Measurements from ENCODE around the gene SOWAHC.
"Not testable (repeated sequence)": the region's sequence is repeated elsewhere in the genome, so short reads cannot be mapped to it uniquely, and the experiment has no call there.

Gene SOWAHC

DNA sequence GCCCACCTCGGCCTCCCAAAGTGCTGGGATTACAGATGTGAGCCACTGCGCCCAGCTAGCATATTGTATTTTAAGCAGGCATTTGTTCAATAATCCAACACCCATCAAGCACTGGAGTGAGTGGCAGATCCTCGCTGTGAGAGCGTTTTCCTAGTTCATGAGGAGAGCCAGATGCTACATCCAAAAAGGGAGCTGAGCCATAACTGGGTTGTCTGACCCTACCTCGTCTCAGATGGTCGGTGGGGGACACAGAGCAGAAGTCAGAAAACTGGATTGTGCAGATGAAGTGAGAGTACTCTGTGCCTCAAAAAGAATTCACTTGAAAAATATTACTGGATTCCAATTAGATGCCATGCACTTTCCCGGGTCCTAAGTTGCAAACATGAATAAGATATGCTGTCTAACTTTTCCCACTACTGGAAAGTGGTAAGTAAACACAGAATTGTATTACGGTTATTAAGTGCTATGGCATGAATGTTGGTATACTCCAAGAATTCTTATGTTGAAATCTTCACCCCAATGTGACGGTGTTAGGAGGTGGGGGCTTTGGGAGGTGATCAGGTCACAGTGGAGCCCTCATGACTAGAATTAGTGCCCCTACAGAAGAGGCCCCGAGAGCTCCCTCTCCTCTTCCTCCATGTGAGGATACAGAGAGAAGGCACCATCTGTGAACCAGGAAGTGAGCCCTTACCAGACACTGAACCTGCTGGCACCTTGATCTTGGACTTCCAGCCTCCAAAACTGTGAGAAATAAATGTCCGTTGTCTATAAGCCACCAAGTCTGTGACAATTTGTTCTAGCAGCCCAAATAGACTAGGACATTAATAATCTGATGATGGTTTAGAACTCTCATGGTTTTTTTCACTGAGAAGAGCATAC, 21.5 kb downstream of the SOWAHC start:
- Histone ChIP-seq H3K36me3 (ENCODE audit: insufficient read depth, low read length) (no peaks in the 10 kb centered on the region), H3K9me3 (ENCODE audit: low read depth, low read length) (no peaks in the 10 kb centered on the region), H3K9ac (ENCODE audit: insufficient read length) (no peak overlapping the region), H3K4me3 (no peak overlapping the region), H3K27ac (no peak overlapping the region)
- DNase-seq (ENCODE audit: low read depth, low spot score) = no peak
- TF ChIP-seq EZH2 (IDR thresholded peaks at IDR 0.05) = no peak

DNA sequence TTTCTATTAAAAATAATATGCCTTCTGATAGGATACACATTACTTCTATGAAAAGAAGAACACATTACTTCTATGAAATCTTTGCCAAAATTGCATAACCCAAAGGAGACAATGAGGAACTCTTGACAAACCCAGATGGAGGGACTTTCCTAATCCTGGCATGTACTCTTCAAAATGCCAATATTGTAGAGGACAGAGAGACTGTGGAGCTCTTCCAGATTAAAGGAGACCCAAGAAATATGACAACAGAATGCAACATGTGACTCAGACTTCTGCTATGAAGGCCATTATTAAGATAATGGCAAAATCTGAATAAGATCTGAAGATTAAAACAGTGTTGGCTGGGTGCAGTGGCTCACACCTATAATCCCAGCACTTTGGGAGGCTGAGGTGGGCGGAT, 22.2 kb downstream of the SOWAHC start:
- Histone ChIP-seq H3K36me3 (ENCODE audit: insufficient read depth, low read length) (no peaks in the 10 kb centered on the region), H3K9me3 (ENCODE audit: low read depth, low read length) (no peaks in the 10 kb centered on the region), H3K9ac (ENCODE audit: insufficient read length) (no peak overlapping the region), H3K4me3 (no peak overlapping the region), H3K27ac (no peak overlapping the region)
- no peak for DNase-seq (ENCODE audit: low read depth, low spot score)
- no peak for TF ChIP-seq EZH2 (IDR thresholded peaks at IDR 0.05)

DNA sequence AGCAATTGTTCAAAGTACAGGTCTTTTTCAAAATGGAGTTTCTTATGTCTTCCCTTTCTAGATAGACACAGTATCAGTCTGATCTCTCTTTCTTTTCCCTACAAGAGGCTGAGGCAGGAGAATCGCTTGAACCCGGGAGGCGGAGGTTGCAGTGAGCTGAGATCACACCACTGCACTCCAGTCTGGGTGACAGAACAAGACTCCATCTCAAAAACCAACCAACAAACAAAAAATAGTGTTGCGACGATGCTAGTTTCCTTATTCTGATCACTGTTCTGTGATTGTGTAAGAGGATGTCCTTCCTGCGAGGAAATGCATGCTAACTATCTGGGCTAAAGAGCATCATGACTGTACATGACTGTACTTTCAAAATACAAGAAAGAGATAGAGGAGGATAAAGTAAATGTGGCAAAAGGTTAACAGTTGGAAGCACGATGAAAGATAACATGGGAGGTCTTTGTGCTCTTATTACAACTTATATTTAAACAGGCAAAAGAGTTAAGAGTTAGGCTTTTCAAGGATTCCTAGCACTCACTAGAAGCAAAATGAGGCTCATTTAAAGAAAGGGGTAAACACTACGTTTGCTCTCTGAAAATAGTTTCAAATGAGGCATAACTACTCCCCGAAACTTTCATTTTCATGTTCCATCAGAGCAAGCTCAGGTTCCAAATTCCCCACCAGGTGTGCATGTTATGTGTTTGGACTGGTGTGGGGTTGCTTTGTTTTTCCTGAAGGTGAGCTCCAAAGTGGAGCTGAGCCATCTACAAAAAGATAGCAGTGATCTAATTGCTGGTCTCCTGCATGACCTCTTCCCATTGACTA, 23.8 kb downstream of the SOWAHC start:
- Histone ChIP-seq H3K9ac (ENCODE audit: insufficient read length) (no peak overlapping the region), H3K36me3 (ENCODE audit: insufficient read depth, low read length) (no peaks in the 10 kb centered on the region), H3K4me3 (no peak overlapping the region), H3K27ac (no peak overlapping the region), H3K9me3 (ENCODE audit: low read depth, low read length) (no peaks in the 10 kb centered on the region)
- TF ChIP-seq EZH2 (IDR thresholded peaks at IDR 0.05) (no peak), POLR2AphosphoS5 (IDR thresholded peaks at IDR 0.05; ENCODE audit: borderline replicate concordance, low read depth, low read length) (no peak), FOXP2 (optimal IDR thresholded peaks at IDR 0.05; ENCODE audit: control extremely low read depth, extremely low read length, insufficient read depth) (no peak)
- no peak for DNase-seq (ENCODE audit: low read depth, low spot score)

DNA sequence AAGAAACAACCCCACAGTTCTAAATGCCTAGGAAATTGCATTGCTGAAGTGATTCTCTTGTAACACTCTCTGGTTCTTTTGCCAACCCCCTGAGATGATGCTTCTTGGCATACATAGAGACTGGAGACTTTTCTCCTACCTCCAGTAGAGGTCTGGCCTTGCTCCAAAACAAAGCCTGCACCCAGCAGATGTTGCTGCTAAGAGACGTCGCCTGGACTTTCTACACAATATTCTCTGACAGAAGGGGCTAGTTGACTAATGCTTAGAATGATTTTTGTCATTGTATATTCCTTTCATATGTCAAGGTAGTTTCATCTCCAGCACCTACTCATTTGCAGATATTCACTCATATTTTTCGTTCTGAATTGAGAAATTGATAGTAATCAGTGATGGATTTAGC, 24.6 kb downstream of the SOWAHC start:
- no peak for DNase-seq (ENCODE audit: low read depth, low spot score)
- no peak overlapping the region for H3K4me3 ChIP-seq
- H3K27ac ChIP-seq = no peak overlapping the region
- H3K9me3 ChIP-seq (ENCODE audit: low read depth, low read length) = no peaks in the 10 kb centered on the region
- TF ChIP-seq EZH2 (IDR thresholded peaks at IDR 0.05) (no peak), FOXP2 (optimal IDR thresholded peaks at IDR 0.05; ENCODE audit: control extremely low read depth, extremely low read length, insufficient read depth) (no peak), POLR2AphosphoS5 (IDR thresholded peaks at IDR 0.05; ENCODE audit: borderline replicate concordance, low read depth, low read length) (no peak)
- no peak overlapping the region for H3K9ac ChIP-seq (ENCODE audit: insufficient read length)
- no peaks in the 10 kb centered on the region for H3K36me3 ChIP-seq (ENCODE audit: insufficient read depth, low read length)

DNA sequence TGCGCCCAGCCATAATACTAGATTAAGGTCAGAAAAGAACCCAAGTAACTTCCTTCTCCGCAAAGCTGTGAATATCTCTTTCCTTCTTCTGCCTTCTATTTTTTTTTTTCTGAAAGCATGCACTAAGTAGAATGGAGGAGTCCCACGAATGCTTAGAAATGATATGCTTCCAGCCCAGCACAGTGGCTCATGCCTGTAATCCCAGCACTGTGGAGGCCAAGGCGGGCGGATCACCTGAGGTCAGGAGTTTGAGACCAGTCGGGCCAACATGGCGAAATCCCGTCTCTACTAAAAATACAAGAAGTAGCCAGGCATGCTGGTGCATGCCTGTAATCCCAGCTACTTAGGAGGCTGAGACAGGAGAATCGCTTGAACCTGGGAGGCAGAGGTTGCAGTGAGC, 25.8 kb downstream of the SOWAHC start:
- DNase-seq (ENCODE audit: low read depth, low spot score); H3K9ac ChIP-seq (ENCODE audit: insufficient read length); H3K27ac ChIP-seq; H3K4me3 ChIP-seq; H3K9me3 ChIP-seq (ENCODE audit: low read depth, low read length); H3K36me3 ChIP-seq (ENCODE audit: insufficient read depth, low read length): not testable (repeated sequence)

DNA sequence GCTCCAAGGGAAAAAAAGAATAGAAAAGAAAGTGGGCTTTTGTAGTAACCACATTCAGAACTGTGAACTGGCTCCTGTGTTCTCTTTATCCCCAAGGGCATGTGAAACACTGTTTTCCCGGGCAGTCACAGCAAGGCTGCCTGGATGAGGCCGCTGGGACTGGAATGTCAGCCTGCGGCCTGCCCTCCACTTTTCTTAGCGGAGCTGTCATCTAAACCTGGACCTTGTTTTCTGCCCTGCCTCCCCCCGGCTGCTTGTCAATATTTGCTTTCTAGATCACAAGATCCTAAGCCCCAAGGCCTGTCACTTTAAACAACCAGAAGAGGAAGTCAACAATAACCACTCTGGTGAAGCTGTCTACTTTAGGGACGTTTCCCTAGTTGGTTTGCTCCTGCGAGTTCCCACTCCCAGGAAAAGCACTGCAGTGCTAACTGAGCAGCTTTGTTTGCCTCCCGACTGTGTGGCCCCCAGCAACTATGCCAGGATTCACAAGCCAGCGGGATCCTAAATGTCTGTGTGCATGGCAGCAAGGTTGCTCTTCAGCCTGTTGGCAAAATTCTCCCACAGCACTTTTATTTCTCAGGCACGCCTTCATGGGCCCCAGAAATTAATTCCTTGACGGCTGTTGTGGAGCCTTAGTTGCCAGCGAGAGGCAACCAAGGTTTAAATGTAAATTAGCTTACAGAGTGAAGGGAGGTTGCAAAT, 30.6 kb downstream of the SOWAHC start:
- H3K36me3 ChIP-seq (ENCODE audit: insufficient read depth, low read length) = no peaks in the 10 kb centered on the region
- H3K27ac ChIP-seq = peak overlapping the region; percentile 88
- TF ChIP-seq POLR2AphosphoS5 (IDR thresholded peaks at IDR 0.05; ENCODE audit: borderline replicate concordance, low read depth, low read length) (no peak), FOXP2 (optimal IDR thresholded peaks at IDR 0.05; ENCODE audit: control extremely low read depth, extremely low read length, insufficient read depth) (peak; percentile 14)
- peak overlapping the region; percentile 68 for H3K4me3 ChIP-seq
- peak overlapping the region; percentile 35 for H3K9ac ChIP-seq (ENCODE audit: insufficient read length)
- DNase-seq (ENCODE audit: low read depth, low spot score) = no peak
- H3K9me3 ChIP-seq (ENCODE audit: low read depth, low read length) = no peaks in the 10 kb centered on the region

DNA sequence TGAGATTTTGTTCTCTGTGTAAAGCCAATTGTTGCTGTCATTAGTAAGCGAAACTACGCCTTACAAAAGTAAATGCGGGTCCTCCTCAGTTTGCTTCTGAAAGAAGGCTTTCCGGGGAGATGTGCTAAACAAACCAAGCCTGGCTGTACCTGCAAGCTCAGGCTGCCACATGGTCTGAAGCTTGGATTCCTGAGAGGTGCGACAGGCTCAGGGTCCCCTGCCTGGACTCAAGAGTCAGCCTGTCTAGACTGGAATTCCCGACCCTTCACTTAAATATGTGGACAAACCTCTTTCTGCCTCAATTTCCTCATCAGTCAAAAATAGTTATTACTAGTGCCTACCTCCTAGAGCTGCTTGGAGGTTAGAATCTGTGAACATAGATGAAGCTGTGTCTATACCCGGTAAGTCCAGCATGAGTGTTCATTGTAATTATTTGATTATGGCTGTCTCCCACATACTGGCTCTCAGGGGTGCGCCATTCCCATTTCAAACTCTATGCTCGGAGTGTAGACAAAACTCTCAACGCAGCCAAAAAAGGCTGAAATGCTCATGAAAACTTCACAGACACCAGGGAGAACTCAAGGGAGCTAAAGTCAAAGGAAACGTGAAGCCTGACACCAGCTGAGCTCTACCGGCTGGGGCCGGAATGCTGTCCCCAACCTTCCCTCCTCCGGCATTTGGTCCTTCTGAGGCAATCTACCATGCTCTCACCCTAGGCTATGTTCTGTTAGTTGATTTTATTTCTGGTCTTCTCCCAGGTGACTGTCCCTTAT, 31.4 kb downstream of the SOWAHC start:
- Histone ChIP-seq H3K36me3 (ENCODE audit: insufficient read depth, low read length) (no peaks in the 10 kb centered on the region), H3K27ac (peak overlapping the region; percentile 88; the same call in 1 of the 2 replicates), H3K9me3 (ENCODE audit: low read depth, low read length) (no peaks in the 10 kb centered on the region), H3K4me3 (peak overlapping the region; percentile 68; the same call in 1 of the 2 replicates), H3K9ac (ENCODE audit: insufficient read length) (no peak overlapping the region)
- DNase-seq (ENCODE audit: low read depth, low spot score) = no peak
- no peak for TF ChIP-seq FOXP2 (optimal IDR thresholded peaks at IDR 0.05; ENCODE audit: control extremely low read depth, extremely low read length, insufficient read depth)

DNA sequence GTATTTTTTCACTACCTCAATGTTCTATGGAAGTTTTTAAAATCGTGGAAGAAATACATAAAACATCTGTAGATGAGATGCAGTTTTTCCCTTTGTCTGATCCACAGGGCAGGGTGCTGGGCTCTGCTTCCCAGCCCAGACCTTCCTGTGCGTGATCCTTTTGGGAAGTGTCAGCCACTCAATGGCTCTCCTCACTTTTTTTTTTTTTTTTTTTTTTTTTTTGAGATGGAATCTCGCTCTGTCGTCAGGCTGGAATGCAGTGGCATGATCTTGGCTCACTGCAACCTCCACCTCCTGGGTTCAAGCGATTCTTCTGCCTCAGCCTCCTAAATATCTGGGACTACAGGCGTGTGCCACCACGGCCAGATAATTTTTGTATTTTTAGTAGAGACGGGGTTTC, 32.8 kb downstream of the SOWAHC start:
- H3K4me3 ChIP-seq = no peak overlapping the region

More for the DNA sequence above, 32.8 kb downstream of the SOWAHC start:
- Histone ChIP-seq H3K9ac (ENCODE audit: insufficient read length) (no peak overlapping the region), H3K9me3 (ENCODE audit: low read depth, low read length) (no peaks in the 10 kb centered on the region), H3K36me3 (ENCODE audit: insufficient read depth, low read length) (no peaks in the 10 kb centered on the region), H3K27ac (no peak overlapping the region)
- DNase-seq (ENCODE audit: low read depth, low spot score) = no peak
- TF ChIP-seq FOXP2 (optimal IDR thresholded peaks at IDR 0.05; ENCODE audit: control extremely low read depth, extremely low read length, insufficient read depth) = no peak
